ENCODE data around the gene TPSD1.

DNA sequence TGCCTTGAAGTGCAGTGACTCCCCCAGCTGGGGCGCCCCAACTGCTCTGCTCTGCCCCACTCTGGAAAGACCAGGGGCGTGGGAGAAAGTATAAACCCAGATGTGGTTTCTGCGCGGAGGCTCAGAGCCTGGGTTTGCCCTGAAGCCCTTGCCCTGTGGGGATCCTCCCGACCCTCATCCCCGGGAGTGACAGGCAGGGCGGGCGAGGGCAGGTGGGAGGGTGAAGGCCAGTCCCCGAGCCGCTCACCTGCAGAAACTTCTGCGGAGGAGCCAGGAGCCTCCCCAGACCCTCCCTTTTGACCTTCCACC is 3.8 kb downstream of the TPSD1 start:
- TF ChIP-seq, protein P1, sequence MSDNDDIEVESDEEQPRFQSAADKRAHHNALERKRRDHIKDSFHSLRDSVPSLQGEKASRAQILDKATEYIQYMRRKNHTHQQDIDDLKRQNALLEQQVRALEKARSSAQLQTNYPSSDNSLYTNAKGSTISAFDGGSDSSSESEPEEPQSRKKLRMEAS (IDR thresholded peaks at IDR 0.05) = no peak
- TF ChIP-seq NPAS2 (CRISPR knock-in tag; IDR thresholded peaks at IDR 0.05; ENCODE audit: borderline replicate concordance) = no peak
- no peak for TF ChIP-seq USF2 (IDR thresholded peaks at IDR 0.05)
- TF ChIP-seq, protein P2, sequence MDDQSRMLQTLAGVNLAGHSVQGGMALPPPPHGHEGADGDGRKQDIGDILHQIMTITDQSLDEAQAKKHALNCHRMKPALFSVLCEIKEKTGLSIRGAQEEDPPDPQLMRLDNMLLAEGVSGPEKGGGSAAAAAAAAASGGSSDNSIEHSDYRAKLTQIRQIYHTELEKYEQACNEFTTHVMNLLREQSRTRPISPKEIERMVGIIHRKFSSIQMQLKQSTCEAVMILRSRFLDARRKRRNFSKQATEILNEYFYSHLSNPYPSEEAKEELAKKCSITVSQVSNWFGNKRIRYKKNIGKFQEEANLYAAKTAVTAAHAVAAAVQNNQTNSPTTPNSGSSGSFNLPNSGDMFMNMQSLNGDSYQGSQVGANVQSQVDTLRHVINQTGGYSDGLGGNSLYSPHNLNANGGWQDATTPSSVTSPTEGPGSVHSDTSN (IDR thresholded peaks at IDR 0.05) = no peak
- no peak for TF ChIP-seq CTCF (IDR thresholded peaks at IDR 0.05)
- no peak for TF ChIP-seq HOXA7 (CRISPR knock-in tag; IDR thresholded peaks at IDR 0.05)
- no peak for TF ChIP-seq BHLHE40 (IDR thresholded peaks at IDR 0.05; ENCODE audit: low read depth, low read length)
- no peak for TF ChIP-seq TP53 (CRISPR knock-in tag; IDR thresholded peaks at IDR 0.05)
- no peak for TF ChIP-seq TFCP2L1 (CRISPR knock-in tag; IDR thresholded peaks at IDR 0.05)

Data from A549 (cell line).